NB4 (cell line): Measurements from ENCODE around the gene PPP1R16B.

ENCODE experiments used
- CTCF ChIP-seq: IDR thresholded peaks from one replicate; pipeline ENCODE4 v1.5.1; 2012; ENCODE audit warnings: low read depth, low read length
- MYC ChIP-seq: IDR thresholded peaks from 2 replicates; pipeline ENCODE4 v1.6.1; 2011; ENCODE audit warnings: low read depth, low read length
- TF ChIP-seq, protein P1 (sequence below): IDR thresholded peaks from 2 replicates; pipeline ENCODE4 v1.6.1; 2011; ENCODE audit warnings: low read depth, low read length

- TF ChIP-seq CTCF (no peak), MYC (no peak)
- TF ChIP-seq, protein P1, sequence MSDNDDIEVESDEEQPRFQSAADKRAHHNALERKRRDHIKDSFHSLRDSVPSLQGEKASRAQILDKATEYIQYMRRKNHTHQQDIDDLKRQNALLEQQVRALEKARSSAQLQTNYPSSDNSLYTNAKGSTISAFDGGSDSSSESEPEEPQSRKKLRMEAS = no peak
Measured at GRCh38 chr20:38812709-38813573, 7.4 kb downstream of the PPP1R16B start.
